Panc1 (cell line): ENCODE data around the gene UNC13C. TPM values are rescaled to one million over a fixed set of nuclear protein-coding genes. Genes with fewer than 3 reads are reported as not detected.

Experiments used
- ATAC-seq: fragments of 200-7000 bp; cut with Tn5 transposase; 2 replicates; pipeline ENCODE4 v1.9.1; 2020; ENCODE audit warnings: mild to moderate bottlenecking, moderate library complexity
- BruUV-seq: library from RNA; stranded (reverse); fragments of 400-500 nt; replicated peaks from 2 replicates; lab custom pipeline; 2021; lab: Mats Ljungman, UMichigan
- CTCF ChIA-PET: fragments of 300-600 bp; sonication (Branson Sonifier 250); formaldehyde crosslinking; loops from one replicate; lab custom pipeline; 2022; ENCODE audit warnings: antibody characterized with exemption; lab: Charles Lee
- POLR2A ChIA-PET: fragments of 300-600 bp; sonication (Branson Sonifier 250); formaldehyde crosslinking; loops from one replicate; lab custom pipeline; 2022; ENCODE audit warnings: antibody characterized with exemption; lab: Charles Lee
- DNase-seq: peaks from one replicate; pipeline ENCODE4 v3.0.0-alpha.2; 2010; ENCODE audit warnings: low read depth, low spot score
- H3K27ac ChIP-seq: 2 replicates; pipeline ENCODE4 v1.5.1; 2011; ENCODE audit warnings: mild to moderate bottlenecking, low read length, inconsistent platforms
- H3K27me3 ChIP-seq: fragments of 200-500 bp; sonication (Bioruptor generic); 2 replicates; pipeline ENCODE4 v1.6.0; 2014; ENCODE audit warnings: low read length, inconsistent platforms; ENCODE audit not compliant: control insufficient read depth, insufficient read depth
- H3K36me3 ChIP-seq: fragments of 200-500 bp; sonication (Bioruptor generic); 2 replicates; pipeline ENCODE4 v1.5.1; 2014; ENCODE audit warnings: inconsistent platforms, mild to moderate bottlenecking, low read length, moderate library complexity; ENCODE audit not compliant: control insufficient read depth, insufficient read depth
- H3K4me1 ChIP-seq: 2 replicates; pipeline ENCODE4 v1.5.1; 2011; ENCODE audit warnings: inconsistent platforms, mild to moderate bottlenecking, low read length, moderate library complexity; ENCODE audit not compliant: control insufficient read depth, insufficient read depth
- H3K4me3 ChIP-seq, 2 experiments: 2 replicates each; pipeline ENCODE4 v1.5.1; 2011 to 2012; ENCODE audit warnings: low read depth in 2 of 2, low read length in 2 of 2, mild to moderate bottlenecking in 2 of 2, inconsistent platforms in 1 of 2, moderate library complexity in 1 of 2
- H3K9me3 ChIP-seq: fragments of 200-500 bp; sonication (Bioruptor generic); 2 replicates; pipeline ENCODE4 v1.5.1; 2014; ENCODE audit warnings: low read depth, mild to moderate bottlenecking, inconsistent platforms, low read length, moderate library complexity; ENCODE audit not compliant: control insufficient read depth, insufficient read depth
- POLR2AphosphoS5 ChIP-seq: IDR thresholded peaks from 2 replicates; pipeline ENCODE4 v1.6.1; 2012; ENCODE audit warnings: mild to moderate bottlenecking, low read depth, low read length, moderate library complexity
- REST ChIP-seq, 2 experiments: IDR thresholded peaks; 2 replicates each; pipeline ENCODE4 v1.6.1; 2011 to 2012; ENCODE audit warnings: low read depth in 2 of 2, control low read depth in 1 of 2, low read length in 1 of 2, mild to moderate bottlenecking in 1 of 2, moderate library complexity in 1 of 2; ENCODE audit not compliant: insufficient read depth in 1 of 2
- SIN3A ChIP-seq: IDR thresholded peaks from 2 replicates; pipeline ENCODE4 v1.6.1; 2012; ENCODE audit warnings: low read depth, mild to moderate bottlenecking, low read length, moderate library complexity, borderline replicate concordance; ENCODE audit not compliant: insufficient read depth
- TCF7L2 ChIP-seq: IDR thresholded peaks from 2 replicates; pipeline ENCODE4 v1.6.1; 2011; ENCODE audit warnings: mild to moderate bottlenecking, low read depth, low read length, inconsistent platforms
- in situ Hi-C: cut with HindIII; loops from 2 replicates; pipeline ENCODE4 v1.10.0; 2016; ENCODE audit warnings: low sequenced_read_pairs, low pct_unique_long_range_greater_than_20kb
- intact Hi-C: fragments of 100-400 bp; cut with micrococcal nuclease; formaldehyde crosslinking; loops from one replicate; pipeline ENCODE4 v1.10.0; 2022; ENCODE audit not compliant: unreplicated experiment
- total RNA-seq: library from RNA; stranded (reverse); gene quantifications from one replicate; pipeline ENCODE4 v1.2.1, GENCODE V29; 2021; ENCODE audit not compliant: unreplicated experiment
- TF ChIP-seq, protein P1 (sequence below): fragments of 450-650 bp; IDR thresholded peaks from 2 replicates; pipeline ENCODE4 v1.5.1; 2017; ENCODE audit warnings: mild to moderate bottlenecking

UNC13C gene
- total RNA-seq, 1 experiment from 2014 or later, result not detected

DNA sequence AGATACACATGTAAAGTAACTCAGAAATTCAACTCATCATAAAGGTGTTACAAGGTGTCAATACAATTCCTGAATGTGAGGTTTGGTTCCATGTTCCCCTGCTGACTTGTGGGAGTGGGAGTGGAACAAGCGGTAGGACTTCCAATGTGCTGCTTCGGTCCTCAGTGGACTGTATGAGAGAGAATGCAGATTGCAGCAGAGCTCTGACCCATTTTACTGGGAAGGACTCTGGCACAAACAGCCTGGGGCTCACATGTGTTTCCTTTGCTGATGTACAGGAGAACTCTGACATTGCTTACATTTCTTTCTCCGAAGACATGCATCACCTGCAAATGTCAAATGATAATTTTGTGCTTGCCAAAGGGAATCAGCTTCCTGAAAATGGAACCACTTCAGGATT is 111.5 kb downstream of the UNC13C start:
- DNase-seq (no peak), ATAC-seq (no peak)
- in situ Hi-C loops (no loop called here), intact Hi-C loops (no loop called here)
- POLR2A ChIA-PET, result no interaction called here
- Histone ChIP-seq H3K36me3 (no peaks in the 10 kb centered on the region), H3K27me3 (no peaks in the 10 kb centered on the region), H3K9me3 (no peaks in the 10 kb centered on the region), H3K27ac (no peak overlapping the region), H3K4me1 (no peaks in the 10 kb centered on the region), H3K4me3 (no peak overlapping the region)
- TF ChIP-seq, protein P1, sequence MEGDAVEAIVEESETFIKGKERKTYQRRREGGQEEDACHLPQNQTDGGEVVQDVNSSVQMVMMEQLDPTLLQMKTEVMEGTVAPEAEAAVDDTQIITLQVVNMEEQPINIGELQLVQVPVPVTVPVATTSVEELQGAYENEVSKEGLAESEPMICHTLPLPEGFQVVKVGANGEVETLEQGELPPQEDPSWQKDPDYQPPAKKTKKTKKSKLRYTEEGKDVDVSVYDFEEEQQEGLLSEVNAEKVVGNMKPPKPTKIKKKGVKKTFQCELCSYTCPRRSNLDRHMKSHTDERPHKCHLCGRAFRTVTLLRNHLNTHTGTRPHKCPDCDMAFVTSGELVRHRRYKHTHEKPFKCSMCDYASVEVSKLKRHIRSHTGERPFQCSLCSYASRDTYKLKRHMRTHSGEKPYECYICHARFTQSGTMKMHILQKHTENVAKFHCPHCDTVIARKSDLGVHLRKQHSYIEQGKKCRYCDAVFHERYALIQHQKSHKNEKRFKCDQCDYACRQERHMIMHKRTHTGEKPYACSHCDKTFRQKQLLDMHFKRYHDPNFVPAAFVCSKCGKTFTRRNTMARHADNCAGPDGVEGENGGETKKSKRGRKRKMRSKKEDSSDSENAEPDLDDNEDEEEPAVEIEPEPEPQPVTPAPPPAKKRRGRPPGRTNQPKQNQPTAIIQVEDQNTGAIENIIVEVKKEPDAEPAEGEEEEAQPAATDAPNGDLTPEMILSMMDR, result no peak
- TF ChIP-seq POLR2AphosphoS5 (no peak), REST (IDR thresholded peaks at IDR 0.05; ENCODE audit: insufficient read depth in 1 of 2, low read depth in 2 of 2, low read length in 1 of 2) (no peak), SIN3A (no peak), TCF7L2 (no peak)
- CTCF ChIA-PET, result no interaction called here
- BruUV-seq, result no TSS peak

DNA sequence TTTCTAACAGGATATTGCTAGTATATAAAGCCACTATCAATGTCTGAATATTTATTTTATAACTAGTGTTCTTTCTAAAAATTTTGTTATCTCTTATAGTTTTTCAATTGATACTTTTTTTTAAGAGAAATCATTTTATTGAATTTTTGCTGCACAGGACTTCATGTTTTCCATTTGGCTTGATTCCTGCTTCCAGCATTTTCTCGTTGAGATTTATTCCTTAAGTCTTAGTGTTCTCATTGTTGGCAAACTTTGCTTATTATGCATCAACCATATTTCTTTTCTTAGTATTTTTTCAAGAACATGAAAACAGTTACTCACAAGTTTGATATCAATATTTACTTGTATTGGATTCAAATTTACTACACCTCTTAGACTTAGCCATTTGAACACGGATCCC is 113.4 kb downstream of the UNC13C start:
- ChIA-PET CTCF (no interaction called here), POLR2A (no interaction called here)
- no peaks in the 10 kb centered on the region for H3K36me3 ChIP-seq
- intact Hi-C loops (no loop called here), in situ Hi-C loops (no loop called here)
- no TSS peak for BruUV-seq
- no peak overlapping the region for H3K4me3 ChIP-seq
- TF ChIP-seq POLR2AphosphoS5 (no peak), REST (IDR thresholded peaks at IDR 0.05; ENCODE audit: insufficient read depth in 1 of 2, low read depth in 2 of 2, low read length in 1 of 2) (no peak), SIN3A (no peak)
- TF ChIP-seq, protein P1, result no peak
- DNase-seq (no peak), ATAC-seq (no peak)
- no peaks in the 10 kb centered on the region for H3K27me3 ChIP-seq
- H3K9me3 ChIP-seq, result no peaks in the 10 kb centered on the region
- H3K27ac ChIP-seq, result no peak overlapping the region
- H3K4me1 ChIP-seq, result no peaks in the 10 kb centered on the region
